Measurements from ENCODE around the gene ATRX. TPM values are rescaled to one million over a fixed set of nuclear protein-coding genes. Genes with fewer than 3 reads are reported as not detected.
A peak's percentile ranks its signal among the peaks of the same experiment; 100 is the strongest.

ATRX gene
- total RNA-seq, 1 donor from 2014 or later = 170 TPM

DNA sequence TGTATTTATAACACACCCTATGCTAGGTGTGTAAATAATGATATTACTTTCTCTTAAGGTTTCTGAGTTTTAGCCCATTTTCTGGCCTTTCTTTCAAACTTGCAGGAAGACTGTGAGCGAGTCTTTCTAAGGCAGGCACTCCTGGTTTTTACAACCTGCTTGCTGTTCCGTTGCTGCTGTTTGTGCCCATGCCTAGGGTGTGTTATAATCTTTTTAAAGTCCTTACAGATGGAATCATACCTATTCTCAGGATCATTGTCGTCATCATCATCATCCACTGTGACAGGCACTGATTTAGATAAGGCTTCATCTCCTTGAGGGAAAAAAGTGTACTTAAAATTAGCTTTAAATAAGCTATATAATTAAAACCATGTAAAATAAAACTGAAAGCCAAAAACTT, 110.0 kb downstream of the ATRX start:
- no peak overlapping the region for H3K4me3 Mint-ChIP-seq
- no peaks in the 10 kb centered on the region for H3K4me1 Mint-ChIP-seq
- H3K36me3 Mint-ChIP-seq = no peaks in the 10 kb centered on the region
- no peaks in the 10 kb centered on the region for H3K27me3 Mint-ChIP-seq (ENCODE audit: low read depth)
- TF ChIP-seq, protein P1, sequence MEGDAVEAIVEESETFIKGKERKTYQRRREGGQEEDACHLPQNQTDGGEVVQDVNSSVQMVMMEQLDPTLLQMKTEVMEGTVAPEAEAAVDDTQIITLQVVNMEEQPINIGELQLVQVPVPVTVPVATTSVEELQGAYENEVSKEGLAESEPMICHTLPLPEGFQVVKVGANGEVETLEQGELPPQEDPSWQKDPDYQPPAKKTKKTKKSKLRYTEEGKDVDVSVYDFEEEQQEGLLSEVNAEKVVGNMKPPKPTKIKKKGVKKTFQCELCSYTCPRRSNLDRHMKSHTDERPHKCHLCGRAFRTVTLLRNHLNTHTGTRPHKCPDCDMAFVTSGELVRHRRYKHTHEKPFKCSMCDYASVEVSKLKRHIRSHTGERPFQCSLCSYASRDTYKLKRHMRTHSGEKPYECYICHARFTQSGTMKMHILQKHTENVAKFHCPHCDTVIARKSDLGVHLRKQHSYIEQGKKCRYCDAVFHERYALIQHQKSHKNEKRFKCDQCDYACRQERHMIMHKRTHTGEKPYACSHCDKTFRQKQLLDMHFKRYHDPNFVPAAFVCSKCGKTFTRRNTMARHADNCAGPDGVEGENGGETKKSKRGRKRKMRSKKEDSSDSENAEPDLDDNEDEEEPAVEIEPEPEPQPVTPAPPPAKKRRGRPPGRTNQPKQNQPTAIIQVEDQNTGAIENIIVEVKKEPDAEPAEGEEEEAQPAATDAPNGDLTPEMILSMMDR (IDR thresholded peaks at IDR 0.05; ENCODE audit: unreplicated experiment) = no peak
- H3K27ac Mint-ChIP-seq = no peak overlapping the region
- DNase-seq (ENCODE audit: low spot score in 2 of 2, unreplicated experiment in 2 of 2) = no peak
- H3K9me3 Mint-ChIP-seq = peaks cover 6% of the 10 kb centered on the region

DNA sequence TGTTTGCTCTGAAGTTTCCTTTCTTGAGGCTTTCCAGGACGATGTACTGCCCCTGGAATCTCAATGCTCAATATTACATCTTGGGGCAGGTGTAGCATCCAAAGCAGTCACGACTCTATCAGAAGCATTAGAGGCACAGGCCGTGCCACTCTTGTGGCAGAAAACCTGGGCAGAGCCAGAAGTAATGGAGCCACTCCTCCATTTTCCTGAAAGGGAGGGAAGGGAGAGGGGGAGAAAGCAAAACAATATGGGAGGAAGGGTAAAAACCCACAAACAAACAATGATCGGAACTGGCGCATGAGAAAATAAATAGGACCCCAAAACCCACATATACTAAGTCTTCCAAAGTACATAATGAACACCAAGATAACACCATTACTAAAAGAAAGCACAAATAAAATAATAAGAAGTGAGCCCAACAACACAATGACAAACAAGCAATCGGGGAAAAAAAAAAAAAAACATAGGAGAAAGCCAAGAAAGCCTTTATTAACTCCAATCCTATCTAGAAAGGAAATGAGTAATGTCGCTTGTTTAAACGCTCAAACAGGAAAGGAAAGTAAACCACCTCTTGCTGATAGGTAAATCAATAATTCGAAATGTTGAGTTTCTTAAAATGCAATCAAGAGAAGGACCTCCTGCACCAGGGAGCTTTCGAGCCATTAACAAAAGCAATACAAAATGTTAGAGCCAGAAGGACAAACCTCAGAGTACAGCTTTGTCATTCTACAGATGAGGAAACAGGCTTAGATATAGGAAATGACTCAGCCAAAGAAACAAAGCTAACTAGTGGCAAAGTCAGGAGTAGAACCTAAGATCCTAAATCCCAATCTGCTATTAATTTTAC, 117.4 kb downstream of the ATRX start:
- TF ChIP-seq, protein P1 (IDR thresholded peaks at IDR 0.05; ENCODE audit: unreplicated experiment) = no peak
- DNase-seq (ENCODE audit: low spot score in 2 of 2, unreplicated experiment in 2 of 2) = no peak
- no peak overlapping the region for H3K27ac Mint-ChIP-seq
- peaks cover 21% of the 10 kb centered on the region for H3K9me3 Mint-ChIP-seq
- H3K36me3 Mint-ChIP-seq = peaks cover 3% of the 10 kb centered on the region
- H3K4me3 Mint-ChIP-seq = no peak overlapping the region
- H3K4me1 Mint-ChIP-seq = no peaks in the 10 kb centered on the region
- H3K27me3 Mint-ChIP-seq (ENCODE audit: low read depth) = no peaks in the 10 kb centered on the region

DNA sequence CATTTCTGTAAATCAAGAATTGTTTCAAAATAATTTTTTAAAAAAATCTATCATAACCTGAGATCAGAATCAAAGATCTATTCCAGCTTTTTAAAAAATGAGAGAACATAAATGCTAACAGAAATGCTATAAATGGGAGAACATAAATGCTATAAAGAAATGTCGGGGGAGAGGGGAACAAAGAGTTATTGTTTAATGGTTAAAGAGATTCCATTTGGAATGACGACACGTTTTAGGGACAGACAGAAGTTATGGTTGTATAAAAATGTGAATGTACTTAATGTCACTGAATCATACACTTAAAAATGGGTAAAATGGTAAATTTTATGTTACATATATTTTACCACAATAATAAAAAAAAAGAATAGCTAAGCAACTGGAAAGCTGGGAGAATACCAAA, 127.1 kb downstream of the ATRX start:
- H3K36me3 Mint-ChIP-seq = peaks cover 14% of the 10 kb centered on the region
- no peak overlapping the region for H3K4me3 Mint-ChIP-seq
- peaks cover 4% of the 10 kb centered on the region for H3K4me1 Mint-ChIP-seq
- TF ChIP-seq, protein P1 (IDR thresholded peaks at IDR 0.05; ENCODE audit: unreplicated experiment) = no peak
- peak overlapping the region; percentile 48 for H3K27ac Mint-ChIP-seq
- no peaks in the 10 kb centered on the region for H3K27me3 Mint-ChIP-seq (ENCODE audit: low read depth)
- peaks cover 9% of the 10 kb centered on the region for H3K9me3 Mint-ChIP-seq
- DNase-seq (ENCODE audit: low spot score in 2 of 2, unreplicated experiment in 2 of 2) = no peak

DNA sequence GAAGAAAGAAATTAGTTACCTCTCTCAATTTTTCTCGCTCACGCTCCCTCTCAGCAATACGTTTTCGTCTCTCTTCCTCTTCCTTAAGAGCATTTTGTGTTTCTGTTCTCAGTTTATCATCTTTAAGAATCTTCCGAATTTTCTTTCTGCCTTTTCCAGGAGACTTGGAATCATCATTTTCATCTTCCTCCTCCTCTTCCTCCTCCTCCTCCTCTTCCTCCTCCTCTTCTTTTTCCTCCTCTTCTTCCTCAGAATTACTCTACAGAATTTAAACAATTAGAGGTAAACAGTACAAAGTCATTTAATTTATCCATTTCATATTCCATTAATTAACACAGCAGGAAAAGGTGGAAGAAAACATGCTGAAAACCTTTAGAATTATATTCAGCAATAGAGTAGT, 133.9 kb downstream of the ATRX start:
- Mint-ChIP-seq H3K4me3 (no peak overlapping the region), H3K36me3 (peaks cover 28% of the 10 kb centered on the region), H3K27me3 (ENCODE audit: low read depth) (no peaks in the 10 kb centered on the region), H3K9me3 (peaks cover 19% of the 10 kb centered on the region), H3K27ac (no peak overlapping the region), H3K4me1 (peaks cover 3% of the 10 kb centered on the region)
- no peak for DNase-seq (ENCODE audit: low spot score in 2 of 2, unreplicated experiment in 2 of 2)
- TF ChIP-seq, protein P1 (IDR thresholded peaks at IDR 0.05; ENCODE audit: unreplicated experiment) = no peak

DNA sequence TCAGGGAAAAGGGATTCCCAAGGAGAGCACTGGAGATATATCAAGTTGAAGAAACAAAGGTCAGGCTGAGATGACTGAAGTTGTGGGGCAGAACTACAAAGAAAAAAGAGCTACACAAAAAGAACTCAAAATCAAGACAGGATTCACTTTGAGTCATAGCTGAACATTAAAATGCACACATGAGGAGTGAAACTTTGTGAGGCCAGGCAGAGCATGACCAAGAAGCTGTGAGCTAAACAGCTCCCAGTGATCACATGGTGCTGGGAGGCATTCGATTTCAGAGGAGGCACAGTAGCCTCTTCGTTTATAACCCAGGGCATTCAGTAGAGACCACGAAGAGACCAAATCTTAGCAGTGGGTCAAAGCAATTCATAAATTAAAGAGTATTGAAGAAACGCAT, 145.3 kb downstream of the ATRX start:
- H3K4me3 Mint-ChIP-seq = no peak overlapping the region
- peaks cover 51% of the 10 kb centered on the region for H3K9me3 Mint-ChIP-seq
- peak overlapping the region; percentile 4 for H3K27ac Mint-ChIP-seq
- no peak for DNase-seq (ENCODE audit: low spot score in 2 of 2, unreplicated experiment in 2 of 2)
- H3K4me1 Mint-ChIP-seq = no peaks in the 10 kb centered on the region
- TF ChIP-seq, protein P1 (IDR thresholded peaks at IDR 0.05; ENCODE audit: unreplicated experiment) = no peak
- peaks cover 46% of the 10 kb centered on the region for H3K36me3 Mint-ChIP-seq
- no peaks in the 10 kb centered on the region for H3K27me3 Mint-ChIP-seq (ENCODE audit: low read depth)
